GM12865 (cell line): ENCODE results near the gene ATP5F1A.

ENCODE experiments used
- DNase-seq: peaks from one replicate; pipeline ENCODE4 v3.0.0; 2010; ENCODE audit warnings: low read depth
- H3K4me3 ChIP-seq: 2 replicates; pipeline ENCODE4 v1.5.1; 2011; ENCODE audit warnings: mild to moderate bottlenecking, low read depth, low read length, control low read depth
- CTCF ChIP-seq: IDR thresholded peaks from 2 replicates; pipeline ENCODE4 v1.5.1; 2011; ENCODE audit warnings: low read length, control low read depth, low read depth, inconsistent platforms; ENCODE audit not compliant: insufficient read depth; ENCODE audit errors: missing control alignments

The ATP5F1A gene

GRCh38 chr18:46068763-46069162 is 29.3 kb downstream of the ATP5F1A start:
- no peak for DNase-seq
- TF ChIP-seq CTCF = no peak

GRCh38 chr18:46067438-46068007 is 30.6 kb downstream of the ATP5F1A start:
- peak; percentile 54 for DNase-seq
- no peak for TF ChIP-seq CTCF
- no peak overlapping the region for H3K4me3 ChIP-seq

More at GRCh38 chr18:46068763-46069162, 29.3 kb downstream of the ATP5F1A start:
- H3K4me3 ChIP-seq = no peak overlapping the region

GRCh38 chr18:46062781-46063180 is 35.3 kb downstream of the ATP5F1A start:
- DNase-seq = no peak
- no peak overlapping the region for H3K4me3 ChIP-seq
- no peak for TF ChIP-seq CTCF

- DNase-seq = no peak
- H3K4me3 ChIP-seq = no peak overlapping the region
- no peak for TF ChIP-seq CTCF
Measured at GRCh38 chr18:46061796-46062195, 36.3 kb downstream of the ATP5F1A start.

GRCh38 chr18:46061387-46061786 is 36.7 kb downstream of the ATP5F1A start:
- no peak overlapping the region for H3K4me3 ChIP-seq
- TF ChIP-seq CTCF = no peak
- DNase-seq = no peak

- no peak overlapping the region for H3K4me3 ChIP-seq
- TF ChIP-seq CTCF = no peak
- DNase-seq = no peak
Measured at GRCh38 chr18:46060359-46060841, 37.7 kb downstream of the ATP5F1A start.

GRCh38 chr18:46055838-46056230 is 42.3 kb downstream of the ATP5F1A start:
- H3K4me3 ChIP-seq = no peak overlapping the region
- no peak for TF ChIP-seq CTCF
- peak; percentile 32 for DNase-seq
